Measurements from ENCODE around the gene MAGI2.

DNA sequence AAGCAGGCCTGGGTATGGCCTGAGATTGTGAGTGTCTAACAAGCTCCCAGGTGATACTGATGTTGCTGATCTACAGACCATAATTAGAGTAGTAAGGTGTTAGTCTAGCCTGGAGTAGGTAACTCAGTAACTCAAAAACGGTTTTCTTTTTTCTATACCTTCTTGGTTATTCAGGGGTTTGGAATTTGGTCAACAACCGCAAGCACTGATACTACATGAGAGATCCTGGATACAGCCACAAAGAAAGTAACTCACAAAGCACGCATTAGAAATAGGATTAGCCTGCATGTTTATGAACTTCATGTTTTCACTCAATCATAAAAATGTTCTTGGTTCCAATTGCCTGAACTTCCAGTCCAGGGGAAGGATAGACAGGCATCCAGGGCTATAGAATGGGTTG is 803.5 kb downstream of the MAGI2 start:
- TF ChIP-seq, protein P1, sequence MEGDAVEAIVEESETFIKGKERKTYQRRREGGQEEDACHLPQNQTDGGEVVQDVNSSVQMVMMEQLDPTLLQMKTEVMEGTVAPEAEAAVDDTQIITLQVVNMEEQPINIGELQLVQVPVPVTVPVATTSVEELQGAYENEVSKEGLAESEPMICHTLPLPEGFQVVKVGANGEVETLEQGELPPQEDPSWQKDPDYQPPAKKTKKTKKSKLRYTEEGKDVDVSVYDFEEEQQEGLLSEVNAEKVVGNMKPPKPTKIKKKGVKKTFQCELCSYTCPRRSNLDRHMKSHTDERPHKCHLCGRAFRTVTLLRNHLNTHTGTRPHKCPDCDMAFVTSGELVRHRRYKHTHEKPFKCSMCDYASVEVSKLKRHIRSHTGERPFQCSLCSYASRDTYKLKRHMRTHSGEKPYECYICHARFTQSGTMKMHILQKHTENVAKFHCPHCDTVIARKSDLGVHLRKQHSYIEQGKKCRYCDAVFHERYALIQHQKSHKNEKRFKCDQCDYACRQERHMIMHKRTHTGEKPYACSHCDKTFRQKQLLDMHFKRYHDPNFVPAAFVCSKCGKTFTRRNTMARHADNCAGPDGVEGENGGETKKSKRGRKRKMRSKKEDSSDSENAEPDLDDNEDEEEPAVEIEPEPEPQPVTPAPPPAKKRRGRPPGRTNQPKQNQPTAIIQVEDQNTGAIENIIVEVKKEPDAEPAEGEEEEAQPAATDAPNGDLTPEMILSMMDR (conservative IDR thresholded peaks at IDR 0.05; ENCODE audit: low read length), result no peak
- TF ChIP-seq EZH2phosphoT487 (IDR thresholded peaks at IDR 0.05; ENCODE audit: borderline replicate concordance, low read depth, low read length), result no peak
